Measurements from ENCODE around the gene PROX2. TPM values are rescaled to one million over a fixed set of nuclear protein-coding genes. Genes with fewer than 3 reads are reported as not detected.

PROX2 gene
- total RNA-seq, 1 donor from 2014 or later: not detected

DNA sequence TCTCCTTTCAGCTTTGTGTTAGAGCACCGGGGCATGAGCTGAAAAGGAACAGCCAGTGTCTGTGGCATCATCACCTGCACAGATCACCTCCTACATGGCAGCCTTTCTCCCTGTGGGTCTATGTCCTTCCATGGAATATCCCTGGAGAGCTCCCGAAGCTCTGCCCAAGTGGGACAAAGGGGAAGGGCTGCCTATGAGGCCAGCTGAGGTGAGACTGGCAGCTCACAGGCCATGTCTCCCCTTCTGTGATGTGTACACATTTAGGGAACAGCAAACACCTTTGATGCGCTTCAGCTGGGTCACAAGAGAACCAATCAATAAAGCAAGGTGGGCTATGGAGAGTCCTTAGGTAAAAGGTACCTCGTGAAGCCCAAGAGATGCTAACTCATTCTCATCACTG, 4.1 kb downstream of the PROX2 start:
- TF ChIP-seq, protein P1, sequence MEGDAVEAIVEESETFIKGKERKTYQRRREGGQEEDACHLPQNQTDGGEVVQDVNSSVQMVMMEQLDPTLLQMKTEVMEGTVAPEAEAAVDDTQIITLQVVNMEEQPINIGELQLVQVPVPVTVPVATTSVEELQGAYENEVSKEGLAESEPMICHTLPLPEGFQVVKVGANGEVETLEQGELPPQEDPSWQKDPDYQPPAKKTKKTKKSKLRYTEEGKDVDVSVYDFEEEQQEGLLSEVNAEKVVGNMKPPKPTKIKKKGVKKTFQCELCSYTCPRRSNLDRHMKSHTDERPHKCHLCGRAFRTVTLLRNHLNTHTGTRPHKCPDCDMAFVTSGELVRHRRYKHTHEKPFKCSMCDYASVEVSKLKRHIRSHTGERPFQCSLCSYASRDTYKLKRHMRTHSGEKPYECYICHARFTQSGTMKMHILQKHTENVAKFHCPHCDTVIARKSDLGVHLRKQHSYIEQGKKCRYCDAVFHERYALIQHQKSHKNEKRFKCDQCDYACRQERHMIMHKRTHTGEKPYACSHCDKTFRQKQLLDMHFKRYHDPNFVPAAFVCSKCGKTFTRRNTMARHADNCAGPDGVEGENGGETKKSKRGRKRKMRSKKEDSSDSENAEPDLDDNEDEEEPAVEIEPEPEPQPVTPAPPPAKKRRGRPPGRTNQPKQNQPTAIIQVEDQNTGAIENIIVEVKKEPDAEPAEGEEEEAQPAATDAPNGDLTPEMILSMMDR (conservative IDR thresholded peaks at IDR 0.05): no peak
- Mint-ChIP-seq H3K4me3 (no peak overlapping the region), H3K36me3 (no peaks in the 10 kb centered on the region), H3K27ac (no peak overlapping the region), H3K9me3 (no peaks in the 10 kb centered on the region), H3K4me1 (ENCODE audit: unreplicated experiment) (no peaks in the 10 kb centered on the region), H3K27me3 (peaks cover 7% of the 10 kb centered on the region)
- no peak for DNase-seq (ENCODE audit: extremely low spot score, unreplicated experiment)

DNA sequence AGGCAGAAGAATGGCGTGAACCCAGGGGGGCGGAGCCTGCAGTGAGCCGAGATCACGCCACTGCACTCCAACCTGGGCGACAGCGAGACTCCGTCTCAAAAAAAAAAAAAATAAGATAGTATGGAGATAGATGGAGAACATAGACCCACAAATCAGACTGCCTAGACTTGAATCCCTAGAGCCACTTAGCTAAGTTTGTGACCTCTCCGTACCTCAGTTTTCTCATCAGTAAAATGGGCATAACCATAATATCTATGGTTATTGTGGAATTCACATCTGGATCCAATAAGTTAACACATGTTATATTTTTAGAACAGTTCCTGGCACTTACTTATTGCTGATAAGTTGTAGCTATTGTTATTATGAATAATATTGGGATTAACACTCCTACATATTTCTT, 7.2 kb downstream of the PROX2 start:
- no peaks in the 10 kb centered on the region for H3K4me1 Mint-ChIP-seq (ENCODE audit: unreplicated experiment)
- H3K27me3 Mint-ChIP-seq: peaks cover 13% of the 10 kb centered on the region
- DNase-seq (ENCODE audit: extremely low spot score, unreplicated experiment): no peak
- no peaks in the 10 kb centered on the region for H3K36me3 Mint-ChIP-seq
- H3K4me3 Mint-ChIP-seq: no peak overlapping the region
- no peak overlapping the region for H3K27ac Mint-ChIP-seq
- TF ChIP-seq, protein P1 (conservative IDR thresholded peaks at IDR 0.05): no peak
- H3K9me3 Mint-ChIP-seq: no peaks in the 10 kb centered on the region

DNA sequence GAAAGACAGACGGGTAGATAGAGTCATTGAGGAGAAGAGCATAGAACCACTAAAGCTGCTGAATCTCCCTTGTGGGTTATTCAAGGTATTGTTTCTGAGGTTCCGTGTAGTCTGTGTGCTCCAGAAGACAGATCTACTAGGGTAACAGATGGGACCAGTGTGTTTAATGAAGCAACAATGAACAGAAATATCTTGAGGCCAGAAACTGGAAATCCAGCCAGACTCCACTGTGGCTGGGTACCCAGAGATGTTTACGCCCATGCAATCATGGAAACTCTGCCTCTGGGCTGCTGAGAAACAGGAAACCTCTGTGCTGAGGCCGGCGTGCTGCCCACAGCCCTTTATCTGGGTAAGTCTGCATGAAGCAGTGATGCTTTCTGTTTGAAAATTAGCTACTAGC, 8.3 kb downstream of the PROX2 start:
- H3K36me3 Mint-ChIP-seq: no peaks in the 10 kb centered on the region
- H3K4me1 Mint-ChIP-seq (ENCODE audit: unreplicated experiment): no peaks in the 10 kb centered on the region
- H3K27me3 Mint-ChIP-seq: peaks cover 13% of the 10 kb centered on the region
- no peak for DNase-seq (ENCODE audit: extremely low spot score, unreplicated experiment)
- no peak overlapping the region for H3K27ac Mint-ChIP-seq
- TF ChIP-seq, protein P1 (conservative IDR thresholded peaks at IDR 0.05): no peak
- no peak overlapping the region for H3K4me3 Mint-ChIP-seq
- no peaks in the 10 kb centered on the region for H3K9me3 Mint-ChIP-seq

DNA sequence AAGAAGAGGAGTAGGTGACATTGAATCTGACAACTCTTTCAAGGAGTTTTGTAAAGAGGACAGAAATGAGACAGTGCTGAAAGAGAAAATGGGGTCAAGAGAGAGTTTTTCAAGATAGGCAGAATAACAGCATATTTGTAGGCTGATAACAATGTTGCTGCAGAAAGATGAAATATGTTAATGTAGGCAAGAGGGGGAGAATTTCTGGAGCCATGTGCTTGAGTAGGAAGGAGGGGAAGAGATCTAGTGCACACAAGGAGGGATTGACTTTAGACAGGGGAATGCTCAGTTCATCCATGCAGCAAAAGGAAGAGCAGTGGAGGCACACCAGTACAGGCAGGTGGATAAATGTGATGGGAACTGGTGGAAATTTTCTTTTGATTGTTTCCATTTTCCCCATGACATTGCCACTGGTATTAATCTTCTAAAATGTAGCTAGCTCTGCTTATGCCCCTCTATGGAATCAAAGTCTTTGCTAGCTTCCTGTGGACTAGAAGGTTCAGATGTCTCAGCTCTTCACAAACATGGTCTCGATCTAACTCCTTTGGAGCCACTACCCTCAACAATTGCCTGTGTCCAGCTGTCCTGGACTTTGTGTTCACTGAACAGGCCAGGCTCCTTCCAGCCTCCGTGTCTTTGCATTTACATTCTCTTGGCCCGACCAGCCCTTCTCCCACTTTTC, 9.1 kb downstream of the PROX2 start:
- Mint-ChIP-seq H3K27me3 (peaks cover 13% of the 10 kb centered on the region), H3K9me3 (no peaks in the 10 kb centered on the region), H3K27ac (no peak overlapping the region), H3K4me1 (ENCODE audit: unreplicated experiment) (no peaks in the 10 kb centered on the region), H3K36me3 (no peaks in the 10 kb centered on the region), H3K4me3 (no peak overlapping the region)
- TF ChIP-seq, protein P1 (conservative IDR thresholded peaks at IDR 0.05): no peak
- DNase-seq (ENCODE audit: extremely low spot score, unreplicated experiment): no peak

DNA sequence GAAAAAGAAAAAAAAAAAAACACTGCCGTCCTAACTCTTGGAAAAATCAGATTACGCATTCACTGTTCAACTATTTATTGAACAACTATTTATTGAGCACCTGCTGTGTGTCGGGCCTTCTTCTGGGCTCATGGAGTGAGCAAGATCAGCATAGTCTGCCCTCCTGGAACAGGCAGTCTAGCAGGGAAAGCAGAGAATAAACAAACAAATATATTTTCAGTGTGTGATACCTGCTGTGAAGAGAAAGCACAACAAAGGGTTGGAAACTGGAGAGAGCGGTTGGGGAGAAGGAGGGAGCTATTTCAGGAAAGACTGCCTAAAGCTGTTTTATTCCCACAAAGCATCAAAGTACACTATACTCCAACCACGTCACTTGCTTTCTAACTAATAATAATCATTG, 10.8 kb downstream of the PROX2 start:
- TF ChIP-seq, protein P1 (conservative IDR thresholded peaks at IDR 0.05): no peak
- DNase-seq (ENCODE audit: extremely low spot score, unreplicated experiment): no peak
- Mint-ChIP-seq H3K27me3 (peaks cover 13% of the 10 kb centered on the region), H3K36me3 (no peaks in the 10 kb centered on the region), H3K4me3 (no peak overlapping the region), H3K9me3 (no peaks in the 10 kb centered on the region), H3K27ac (no peak overlapping the region), H3K4me1 (ENCODE audit: unreplicated experiment) (no peaks in the 10 kb centered on the region)

All from type B pancreatic cell (in vitro differentiated cells).